Suprapubic skin (tissue), 3 donors: ENCODE data around the gene PRAMEF1.

Experiments used
- CTCF ChIP-seq, 2 donors: fragments of 200-600 bp in 1 of 2; fragments of 450-650 bp in 1 of 2; sonication (generic) in 1 of 2; IDR thresholded peaks; one replicate each; pipeline ENCODE4 v1.5.1; 2016 to 2019; ENCODE audit warnings: antibody characterized with exemption in 2 of 2, mild to moderate bottlenecking in 1 of 2, moderate library complexity in 1 of 2
- POLR2A ChIP-seq, 2 donors: fragments of 450-650 bp; IDR thresholded peaks; one replicate each; pipeline ENCODE4 v1.6.1; 2017; ENCODE audit warnings: antibody characterized with exemption in 2 of 2, mild to moderate bottlenecking in 2 of 2, moderate library complexity in 2 of 2

GRCh38 chr1:12757836-12758235, 33.4 kb upstream of the PRAMEF1 start:
- no peak for TF ChIP-seq CTCF (IDR thresholded peaks at IDR 0.05)
- no peak for TF ChIP-seq POLR2A (IDR thresholded peaks at IDR 0.05)
